NCI-H748 treated with DMSO at 0.1 percent for 48 hours (cell line): ENCODE data around the gene GRIFIN.
A peak's percentile ranks its signal among the peaks of the same experiment; 100 is the strongest.

Experiments
- DNase-seq: peaks from one replicate; lab custom pipeline; 2025; lab: John Stamatoyannopoulos, UW

The GRIFIN gene

GRCh38 chr7:2476298-2476697, at the start of gene GRIFIN:
TSS of gene GRIFIN (minus strand) at chr7:2476398. CDS start at chr7:2476383, 15 bp downstream.
- no peak for DNase-seq

GRCh38 chr7:2524808-2525657, 48.8 kb upstream of the GRIFIN start:
- no peak for DNase-seq

GRCh38 chr7:2523941-2524807, 48.0 kb upstream of the GRIFIN start:
- peak; percentile 91 for DNase-seq

- DNase-seq, result peak; percentile 53
Observed at GRCh38 chr7:2523461-2523936, 47.3 kb upstream of the GRIFIN start.

GRCh38 chr7:2522780-2523433, 46.7 kb upstream of the GRIFIN start:
- DNase-seq, result no peak

GRCh38 chr7:2521952-2522591, 45.9 kb upstream of the GRIFIN start:
- DNase-seq, result no peak

GRCh38 chr7:2521341-2521745, 45.1 kb upstream of the GRIFIN start:
- no peak for DNase-seq

- DNase-seq, result no peak
Observed at GRCh38 chr7:2520761-2521290, 44.6 kb upstream of the GRIFIN start.

- DNase-seq, result no peak
Observed at GRCh38 chr7:2520131-2520760, 44.0 kb upstream of the GRIFIN start.

GRCh38 chr7:2519119-2519930, 43.1 kb upstream of the GRIFIN start, which contains the start of gene LFNG:
TSS of gene LFNG (plus strand) at chr7:2519774. CDS start at chr7:2519862, 88 bp downstream.
- peak; percentile 80 for DNase-seq

- no peak for DNase-seq
Observed at GRCh38 chr7:2518737-2519118, 42.5 kb upstream of the GRIFIN start.

- no peak for DNase-seq
Observed at GRCh38 chr7:2517678-2518507, 41.7 kb upstream of the GRIFIN start.

- DNase-seq, result no peak
Observed at GRCh38 chr7:2517026-2517425, 40.8 kb upstream of the GRIFIN start.

GRCh38 chr7:2516194-2516555, 40.0 kb upstream of the GRIFIN start:
- no peak for DNase-seq

GRCh38 chr7:2515424-2516193, 39.4 kb upstream of the GRIFIN start:
- no peak for DNase-seq

- no peak for DNase-seq
Observed at GRCh38 chr7:2514473-2515423, 38.5 kb upstream of the GRIFIN start.

GRCh38 chr7:2513702-2514101, 37.5 kb upstream of the GRIFIN start:
- no peak for DNase-seq
